Liver (tissue), 3 donors: ENCODE measurements around the gene KRTAP9-2.
"Not testable (repeated sequence)": the region's sequence is repeated elsewhere in the genome, so short reads cannot be mapped to it uniquely, and the experiment has no call there.

Experiments used
- GABPA ChIP-seq, 2 donors: IDR thresholded peaks in 1 of 2; conservative IDR thresholded peaks in 1 of 2; 2 replicates each; pipeline ENCODE4 v1.6.1; 2016; ENCODE audit warnings: antibody characterized with exemption in 2 of 2, mild to moderate bottlenecking in 1 of 2, moderate library complexity in 1 of 2
- NR2F2 ChIP-seq: IDR thresholded peaks from 2 replicates; pipeline ENCODE4 v1.6.1; 2016; ENCODE audit warnings: antibody characterized with exemption
- RAD21 ChIP-seq, 2 donors: IDR thresholded peaks; 2 replicates each; pipeline ENCODE4 v1.6.1; 2016; ENCODE audit warnings: antibody characterized with exemption in 2 of 2, mild to moderate bottlenecking in 2 of 2
- TAF1 ChIP-seq: conservative IDR thresholded peaks from 2 replicates; pipeline ENCODE4 v1.6.1; 2016; ENCODE audit warnings: antibody characterized with exemption, mild to moderate bottlenecking
- TF ChIP-seq, protein P1 (sequence below): fragments of 150-350 bp; IDR thresholded peaks from 2 replicates; pipeline ENCODE4 v1.5.1; 2017; ENCODE audit warnings: improper control_type of control experiment, low read depth, low read length; ENCODE audit not compliant: missing input control
- donor health status: healthy.
- donor health status: healthy.

DNA sequence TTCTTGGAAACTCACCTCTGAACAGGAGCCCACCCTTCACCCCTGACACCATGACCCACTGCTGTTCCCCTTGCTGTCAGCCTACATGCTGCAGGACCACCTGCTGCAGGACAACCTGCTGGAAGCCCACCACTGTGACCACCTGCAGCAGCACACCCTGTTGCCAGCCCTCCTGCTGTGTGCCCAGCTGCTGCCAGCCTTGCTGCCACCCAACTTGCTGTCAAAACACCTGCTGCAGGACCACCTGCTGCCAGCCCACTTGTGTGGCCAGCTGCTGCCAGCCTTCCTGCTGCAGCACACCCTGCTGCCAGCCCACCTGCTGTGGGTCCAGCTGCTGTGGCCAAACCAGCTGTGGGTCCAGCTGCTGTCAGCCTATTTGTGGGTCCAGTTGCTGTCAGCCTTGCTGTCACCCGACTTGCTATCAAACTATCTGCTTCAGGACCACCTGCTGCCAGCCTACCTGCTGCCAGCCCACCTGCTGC is 36.6 kb upstream of the KRTAP9-2 start, which contains the start of gene KRTAP9-1:
- TF ChIP-seq NR2F2; TAF1; GABPA (IDR thresholded peaks at IDR 0.05 in 1 of 2, conservative IDR thresholded peaks at IDR 0.05 in 1 of 2); RAD21 (IDR thresholded peaks at IDR 0.05): not testable (repeated sequence)
- TF ChIP-seq, protein P1, sequence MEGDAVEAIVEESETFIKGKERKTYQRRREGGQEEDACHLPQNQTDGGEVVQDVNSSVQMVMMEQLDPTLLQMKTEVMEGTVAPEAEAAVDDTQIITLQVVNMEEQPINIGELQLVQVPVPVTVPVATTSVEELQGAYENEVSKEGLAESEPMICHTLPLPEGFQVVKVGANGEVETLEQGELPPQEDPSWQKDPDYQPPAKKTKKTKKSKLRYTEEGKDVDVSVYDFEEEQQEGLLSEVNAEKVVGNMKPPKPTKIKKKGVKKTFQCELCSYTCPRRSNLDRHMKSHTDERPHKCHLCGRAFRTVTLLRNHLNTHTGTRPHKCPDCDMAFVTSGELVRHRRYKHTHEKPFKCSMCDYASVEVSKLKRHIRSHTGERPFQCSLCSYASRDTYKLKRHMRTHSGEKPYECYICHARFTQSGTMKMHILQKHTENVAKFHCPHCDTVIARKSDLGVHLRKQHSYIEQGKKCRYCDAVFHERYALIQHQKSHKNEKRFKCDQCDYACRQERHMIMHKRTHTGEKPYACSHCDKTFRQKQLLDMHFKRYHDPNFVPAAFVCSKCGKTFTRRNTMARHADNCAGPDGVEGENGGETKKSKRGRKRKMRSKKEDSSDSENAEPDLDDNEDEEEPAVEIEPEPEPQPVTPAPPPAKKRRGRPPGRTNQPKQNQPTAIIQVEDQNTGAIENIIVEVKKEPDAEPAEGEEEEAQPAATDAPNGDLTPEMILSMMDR, result not testable (repeated sequence)
